ENCODE data around the gene CYBA.
"Not testable (repeated sequence)": the region's sequence is repeated elsewhere in the genome, so short reads cannot be mapped to it uniquely, and the experiment has no call there.

Gene CYBA

DNA sequence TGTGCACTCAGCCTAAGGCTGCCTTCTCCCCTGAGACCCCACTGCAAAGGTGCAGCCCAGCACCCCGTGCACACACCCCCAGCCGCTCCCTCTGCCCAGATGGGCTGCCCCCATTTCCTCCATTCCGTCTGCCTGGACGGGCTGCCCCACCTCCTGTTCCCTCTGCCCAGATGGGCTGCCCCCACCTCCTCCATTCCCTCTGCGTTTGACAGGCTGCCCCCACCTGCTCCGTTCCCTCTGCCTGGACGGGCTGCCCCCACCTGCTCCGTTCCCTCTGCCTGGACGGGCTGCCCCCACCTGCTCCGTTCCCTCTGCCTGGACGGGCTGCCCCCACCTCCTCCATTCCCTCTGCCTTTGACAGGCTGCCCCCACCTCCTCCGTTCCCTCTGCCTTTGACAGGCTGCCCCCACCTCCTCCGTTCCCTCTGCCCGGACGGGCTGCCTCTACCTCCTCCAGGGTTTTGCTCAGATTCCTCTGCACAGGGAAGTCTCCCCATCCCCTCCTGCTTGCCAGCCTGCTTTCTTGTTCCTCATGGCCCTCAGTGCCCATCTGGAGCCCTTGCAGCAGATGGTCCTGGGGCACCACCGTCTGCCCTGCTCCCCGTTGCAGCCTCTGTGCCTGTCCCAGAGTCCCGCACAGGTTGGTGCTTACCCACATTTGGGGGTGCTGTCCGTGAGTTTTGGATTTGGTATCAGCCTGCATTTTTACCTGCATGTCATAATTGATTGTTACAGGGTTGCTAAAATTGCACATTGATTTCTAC, 35.9 kb downstream of the CYBA start:
- DNase-seq (ENCODE audit: low spot score) = no peak
- TF ChIP-seq, protein P1, sequence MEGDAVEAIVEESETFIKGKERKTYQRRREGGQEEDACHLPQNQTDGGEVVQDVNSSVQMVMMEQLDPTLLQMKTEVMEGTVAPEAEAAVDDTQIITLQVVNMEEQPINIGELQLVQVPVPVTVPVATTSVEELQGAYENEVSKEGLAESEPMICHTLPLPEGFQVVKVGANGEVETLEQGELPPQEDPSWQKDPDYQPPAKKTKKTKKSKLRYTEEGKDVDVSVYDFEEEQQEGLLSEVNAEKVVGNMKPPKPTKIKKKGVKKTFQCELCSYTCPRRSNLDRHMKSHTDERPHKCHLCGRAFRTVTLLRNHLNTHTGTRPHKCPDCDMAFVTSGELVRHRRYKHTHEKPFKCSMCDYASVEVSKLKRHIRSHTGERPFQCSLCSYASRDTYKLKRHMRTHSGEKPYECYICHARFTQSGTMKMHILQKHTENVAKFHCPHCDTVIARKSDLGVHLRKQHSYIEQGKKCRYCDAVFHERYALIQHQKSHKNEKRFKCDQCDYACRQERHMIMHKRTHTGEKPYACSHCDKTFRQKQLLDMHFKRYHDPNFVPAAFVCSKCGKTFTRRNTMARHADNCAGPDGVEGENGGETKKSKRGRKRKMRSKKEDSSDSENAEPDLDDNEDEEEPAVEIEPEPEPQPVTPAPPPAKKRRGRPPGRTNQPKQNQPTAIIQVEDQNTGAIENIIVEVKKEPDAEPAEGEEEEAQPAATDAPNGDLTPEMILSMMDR (IDR thresholded peaks at IDR 0.05) = no peak
- no peak overlapping the region for H3K4me3 ChIP-seq
- no peak overlapping the region for H3K27ac ChIP-seq

DNA sequence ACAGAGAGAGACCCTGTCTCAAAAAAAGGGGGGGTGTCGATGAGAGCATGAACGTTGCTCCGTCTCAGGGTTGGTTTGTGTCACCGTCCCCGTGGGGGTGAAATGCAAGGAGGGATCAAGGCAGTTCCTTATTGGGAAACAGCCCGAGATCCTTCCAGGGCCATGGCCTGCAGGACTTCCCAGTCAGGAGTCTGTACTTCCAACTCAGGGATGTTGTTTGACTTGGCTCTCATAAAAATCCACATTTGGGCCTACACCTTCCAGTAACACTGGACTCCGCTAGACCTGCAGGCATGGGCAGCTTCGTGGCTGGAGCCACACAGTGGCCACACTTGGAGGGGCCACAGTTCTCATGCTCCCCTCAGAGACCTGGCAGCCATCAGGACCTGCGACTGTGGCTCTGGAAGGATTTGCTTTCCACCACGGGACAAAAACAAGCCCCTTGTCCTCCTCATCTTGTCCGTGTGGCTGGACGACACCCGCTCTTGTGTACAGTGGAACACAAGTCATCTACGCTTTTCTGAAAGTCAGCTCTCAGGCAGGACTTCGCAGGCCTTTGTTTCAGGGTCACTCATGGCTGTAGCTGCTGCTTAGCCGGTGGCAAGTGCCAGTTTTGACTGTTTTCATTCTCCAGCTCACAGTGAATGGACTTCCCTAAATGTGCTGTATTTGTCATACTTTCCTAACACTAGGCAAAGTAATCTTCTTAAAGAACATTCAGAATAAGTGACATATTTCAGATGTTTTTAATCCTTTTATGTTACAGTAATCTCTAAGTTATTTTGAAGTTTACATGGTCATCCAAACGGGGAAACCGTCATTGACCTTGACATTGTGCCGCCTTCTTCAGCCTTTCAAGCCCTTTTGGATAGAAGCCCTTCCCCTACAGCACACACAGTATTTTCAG, 36.7 kb downstream of the CYBA start:
- no peak overlapping the region for H3K4me3 ChIP-seq
- TF ChIP-seq, protein P1 (IDR thresholded peaks at IDR 0.05) = no peak
- no peak overlapping the region for H3K27ac ChIP-seq
- no peak for DNase-seq (ENCODE audit: low spot score)

DNA sequence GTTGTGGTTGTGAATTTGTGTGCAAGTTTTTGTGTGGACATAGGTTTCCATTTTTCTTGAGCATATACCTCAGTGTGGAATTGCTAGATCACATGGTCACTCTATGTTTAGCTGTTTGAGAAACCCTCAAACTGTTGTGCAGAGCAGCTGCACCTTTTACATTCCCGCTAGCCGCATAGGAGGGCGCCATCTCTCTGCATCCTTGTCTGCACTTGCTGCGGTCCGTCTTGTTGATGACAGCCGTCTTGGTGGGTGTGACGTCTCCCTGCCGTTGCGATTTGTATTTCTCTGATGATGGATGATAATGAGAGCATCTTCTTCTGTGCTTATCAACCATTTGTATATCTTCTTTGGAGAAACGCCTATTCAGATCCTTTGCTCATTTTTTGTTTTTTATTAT, 37.6 kb downstream of the CYBA start:
- no peak for DNase-seq (ENCODE audit: low spot score)
- no peak overlapping the region for H3K4me3 ChIP-seq
- H3K27ac ChIP-seq = no peak overlapping the region
- TF ChIP-seq, protein P1 (IDR thresholded peaks at IDR 0.05) = no peak

DNA sequence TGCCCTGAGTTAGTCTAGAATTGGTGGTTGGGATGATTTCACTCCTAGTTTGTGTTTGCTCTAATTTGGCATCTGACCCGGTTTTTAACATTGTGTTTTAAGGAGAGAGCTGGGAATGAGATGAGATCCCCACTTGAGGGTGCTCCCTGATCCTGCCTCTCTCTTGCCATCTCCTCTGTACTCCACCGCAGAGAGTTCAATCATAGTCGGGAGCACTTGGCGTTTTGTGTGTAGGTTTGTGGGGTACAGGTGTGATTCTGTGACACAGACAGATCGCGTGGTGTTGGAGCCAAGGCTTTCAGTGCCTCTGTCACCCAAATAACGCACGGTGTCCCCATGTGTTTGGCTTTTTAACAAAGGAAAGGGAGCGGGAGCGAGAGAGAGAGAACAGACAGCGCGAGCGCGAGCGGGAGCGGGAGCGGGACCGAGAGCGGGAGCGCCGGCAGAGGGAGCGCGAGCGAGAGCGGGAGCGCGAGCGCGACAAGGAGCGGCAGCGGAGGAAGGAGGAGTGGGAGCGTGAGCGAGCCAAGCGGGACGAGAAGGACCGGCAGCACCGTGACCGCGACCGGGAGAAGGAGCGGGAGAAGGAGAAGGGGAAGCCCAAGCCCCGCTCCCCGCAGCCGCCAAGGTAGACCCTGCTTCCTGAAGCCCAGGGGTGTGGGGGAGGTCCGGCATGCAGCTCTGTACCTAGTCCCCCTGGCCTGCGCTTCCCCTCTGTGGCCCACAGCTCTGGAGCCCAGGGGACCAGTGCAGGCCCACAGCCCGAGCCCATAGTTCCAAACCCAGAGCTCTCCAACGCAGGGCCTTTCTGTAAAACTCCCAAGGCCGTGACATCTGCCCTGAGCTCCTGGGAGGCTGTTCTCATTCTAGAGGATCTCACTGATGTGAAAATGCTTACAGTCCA, 39.7 kb downstream of the CYBA start:
- TF ChIP-seq, protein P1 (IDR thresholded peaks at IDR 0.05) = no peak
- H3K4me3 ChIP-seq = no peak overlapping the region
- DNase-seq (ENCODE audit: low spot score) = no peak
- no peak overlapping the region for H3K27ac ChIP-seq

DNA sequence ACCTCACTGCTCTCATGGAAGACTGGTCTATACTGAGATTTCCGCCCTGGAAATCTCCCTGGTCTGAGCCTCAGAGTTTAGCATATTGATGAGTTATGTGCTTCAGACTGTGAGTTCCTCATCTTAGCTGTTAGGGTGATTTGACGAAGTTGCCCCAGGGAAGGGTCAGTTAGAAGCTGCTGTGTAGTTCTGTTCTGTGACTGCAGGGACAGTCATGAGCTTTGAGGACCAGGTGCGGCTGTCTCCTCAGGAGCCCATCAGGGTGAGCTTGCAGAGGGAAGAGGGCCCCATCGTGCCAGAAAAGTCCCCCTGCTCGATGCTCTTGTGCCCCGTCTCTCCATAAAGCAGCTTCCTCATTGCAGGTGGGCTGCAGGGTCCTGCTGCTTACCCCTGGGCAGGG, 40.8 kb downstream of the CYBA start:
- Histone ChIP-seq H3K4me3 (no peak overlapping the region), H3K27ac (no peak overlapping the region)
- TF ChIP-seq, protein P1 (IDR thresholded peaks at IDR 0.05) = no peak
- no peak for DNase-seq (ENCODE audit: low spot score)

DNA sequence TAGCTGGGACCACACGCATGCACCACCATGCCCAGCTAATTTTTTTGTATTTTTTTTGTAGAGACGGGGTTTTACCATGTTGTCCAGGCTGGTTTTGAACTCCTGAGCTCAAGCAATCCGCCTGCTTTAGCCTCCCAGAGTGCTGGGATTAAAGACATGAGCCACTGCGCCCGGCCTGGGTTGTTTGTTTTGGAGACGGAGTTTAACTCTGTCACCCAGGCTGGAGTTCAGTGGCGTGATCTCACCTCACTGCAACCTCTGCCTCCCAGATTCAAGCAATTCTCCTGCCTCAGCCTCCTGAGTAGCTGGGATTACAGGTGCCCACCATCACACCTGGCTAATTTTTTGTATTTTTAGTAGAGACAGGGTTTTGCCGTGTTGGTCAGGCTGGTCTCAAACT, 41.4 kb downstream of the CYBA start:
- not testable (repeated sequence) for H3K27ac ChIP-seq; DNase-seq (ENCODE audit: low spot score); H3K4me3 ChIP-seq

DNA sequence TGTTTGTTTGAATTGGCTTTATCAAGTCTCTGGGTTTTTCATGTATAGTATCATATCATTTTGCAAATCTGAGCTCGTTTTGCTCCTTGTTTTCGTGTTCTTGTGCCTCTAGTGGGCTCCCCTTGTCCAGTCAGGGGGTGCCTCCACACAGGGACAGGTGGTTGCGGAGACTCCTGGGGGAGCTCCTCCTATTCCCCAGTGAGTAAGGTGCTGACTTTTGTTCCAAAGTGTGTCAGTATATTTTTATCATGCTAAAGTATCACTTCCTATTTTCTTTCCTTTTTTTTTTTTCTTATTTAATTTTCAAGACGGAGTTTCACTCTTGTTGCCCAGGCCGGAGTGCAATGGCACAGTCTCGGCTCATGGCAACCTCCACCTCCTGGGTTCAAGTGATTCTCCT, 42.8 kb downstream of the CYBA start:
- TF ChIP-seq, protein P1 (IDR thresholded peaks at IDR 0.05) = no peak
- DNase-seq (ENCODE audit: low spot score) = no peak
- Histone ChIP-seq H3K4me3 (no peak overlapping the region), H3K27ac (no peak overlapping the region)
